Activated CD4-positive, alpha-beta T cell treated with anti-CD3 and anti-CD28 coated beads for 48 hours (primary cell): ENCODE measurements around the gene KCNJ6.
"Not testable (repeated sequence)": the region's sequence is repeated elsewhere in the genome, so short reads cannot be mapped to it uniquely, and the experiment has no call there.

Source experiments
- DNase-seq: peaks from one replicate; pipeline ENCODE4 v3.0.0-alpha.2; 2020

KCNJ6 gene, protein sequence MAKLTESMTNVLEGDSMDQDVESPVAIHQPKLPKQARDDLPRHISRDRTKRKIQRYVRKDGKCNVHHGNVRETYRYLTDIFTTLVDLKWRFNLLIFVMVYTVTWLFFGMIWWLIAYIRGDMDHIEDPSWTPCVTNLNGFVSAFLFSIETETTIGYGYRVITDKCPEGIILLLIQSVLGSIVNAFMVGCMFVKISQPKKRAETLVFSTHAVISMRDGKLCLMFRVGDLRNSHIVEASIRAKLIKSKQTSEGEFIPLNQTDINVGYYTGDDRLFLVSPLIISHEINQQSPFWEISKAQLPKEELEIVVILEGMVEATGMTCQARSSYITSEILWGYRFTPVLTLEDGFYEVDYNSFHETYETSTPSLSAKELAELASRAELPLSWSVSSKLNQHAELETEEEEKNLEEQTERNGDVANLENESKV

DNA sequence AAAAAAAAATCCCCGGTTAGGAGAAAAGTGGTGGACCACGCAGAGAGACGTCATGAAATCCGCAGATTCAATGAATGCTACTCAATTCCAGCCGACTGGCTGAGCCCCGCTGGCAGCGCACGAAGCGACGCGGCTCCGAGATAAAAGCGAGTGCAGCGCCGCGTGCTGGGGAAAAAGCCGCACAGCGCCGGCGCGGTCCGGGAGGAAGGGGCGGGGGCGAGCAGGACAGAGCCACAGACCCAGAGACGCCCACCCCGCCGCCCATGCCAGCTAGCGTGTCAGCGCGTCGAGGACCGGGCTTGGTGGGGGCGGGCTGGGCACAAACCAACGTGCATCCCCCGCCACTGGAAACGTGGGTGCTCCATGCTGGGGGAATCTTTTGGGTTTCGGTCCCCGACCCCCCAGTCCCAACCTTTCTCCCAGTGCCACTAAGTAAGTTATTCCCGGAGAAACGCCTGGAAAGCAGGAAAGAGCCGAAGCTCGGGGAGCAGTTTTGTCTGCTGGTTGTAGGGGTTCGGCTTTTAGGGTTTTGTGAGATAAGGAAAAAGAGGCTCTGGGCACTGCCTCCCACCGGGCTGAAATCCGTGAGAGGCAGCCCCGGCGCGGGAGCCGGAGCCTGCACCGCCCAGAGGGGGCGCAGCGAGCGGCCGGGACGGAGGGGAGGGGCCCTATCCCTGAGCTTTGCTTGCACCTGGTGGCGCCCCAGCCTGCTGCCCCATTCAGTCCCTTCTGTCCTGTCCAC is at the start of gene KCNJ6:
Gene KCNJ6 (minus strand): TSS at position 148 of the 742 bp plus-strand sequence. CDS start 75,775 bp downstream, outside the sequence.
- DNase-seq, result peak; percentile 35

DNA sequence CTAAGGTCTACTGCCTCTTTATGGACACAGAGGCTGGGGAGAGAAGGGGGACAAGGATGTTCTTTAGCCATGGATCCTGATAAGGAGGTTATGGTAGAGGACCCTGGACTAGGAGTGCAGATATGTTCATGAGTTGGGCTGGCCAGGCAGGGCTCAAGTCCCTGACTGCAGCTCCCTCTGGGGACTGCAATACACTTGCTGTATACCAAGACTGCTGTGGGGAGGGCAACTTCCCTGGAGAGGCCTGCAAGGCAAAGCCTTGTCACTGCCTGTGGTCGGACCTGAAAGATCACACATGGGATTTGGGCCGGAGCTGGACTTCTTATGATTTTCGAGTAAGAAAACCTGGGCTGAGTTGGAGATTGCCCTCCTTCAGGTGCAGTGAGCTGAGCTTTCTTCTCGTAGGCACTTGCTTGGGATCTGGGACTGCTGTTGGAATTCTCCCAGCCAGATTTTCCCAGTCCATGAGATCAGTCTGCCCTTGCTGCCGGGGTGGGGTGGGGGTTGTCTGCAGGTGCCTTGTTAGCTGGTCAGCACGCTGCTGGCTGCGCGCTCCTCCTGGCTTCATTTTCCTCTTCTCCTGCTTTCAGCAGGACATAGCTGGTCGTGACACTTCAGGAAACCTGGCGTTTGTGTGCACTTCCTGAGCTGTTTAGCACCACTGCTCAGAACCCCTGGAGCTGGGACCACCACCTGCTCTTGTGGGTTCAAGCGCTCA is 49.0 kb upstream of the KCNJ6 start:
- no peak for DNase-seq

DNA sequence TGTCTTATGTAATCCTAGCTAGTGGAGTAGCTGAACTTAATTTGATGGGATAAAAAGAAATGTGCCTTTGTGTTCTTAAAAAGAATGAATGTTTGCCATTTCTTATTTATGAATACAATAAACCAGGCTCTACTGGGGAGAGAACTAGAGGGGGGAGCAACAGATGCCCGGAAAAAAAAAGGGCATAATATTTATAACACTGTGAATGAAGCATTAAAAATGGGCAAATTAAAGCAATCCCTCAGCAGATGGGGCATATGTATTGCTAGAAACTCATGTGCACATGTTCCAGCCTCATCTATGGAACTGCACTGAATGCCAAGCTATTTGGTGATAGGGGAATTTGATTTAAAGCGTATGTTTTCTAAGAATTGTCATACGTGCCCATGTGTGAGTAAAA is 42.3 kb upstream of the KCNJ6 start:
- no peak for DNase-seq

DNA sequence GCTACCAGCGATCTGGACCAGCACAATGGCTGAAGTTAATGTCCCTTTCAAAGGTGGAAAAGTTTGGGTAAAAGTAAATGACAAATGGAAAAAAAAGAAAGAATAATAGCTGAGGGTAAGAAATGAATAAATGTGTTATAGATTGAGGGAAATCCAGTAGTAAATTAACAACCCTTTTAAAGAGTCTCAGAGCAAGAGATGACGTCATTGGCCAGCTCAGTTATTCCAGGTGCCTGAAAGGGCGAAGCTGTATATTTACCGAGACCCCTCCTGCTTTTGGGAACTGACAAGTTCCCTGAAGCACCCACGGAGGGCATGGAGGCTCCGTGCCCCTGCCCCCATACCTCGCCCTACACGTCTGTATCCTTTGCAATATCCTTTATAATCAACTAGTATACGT is 40.5 kb upstream of the KCNJ6 start:
- no peak for DNase-seq

DNA sequence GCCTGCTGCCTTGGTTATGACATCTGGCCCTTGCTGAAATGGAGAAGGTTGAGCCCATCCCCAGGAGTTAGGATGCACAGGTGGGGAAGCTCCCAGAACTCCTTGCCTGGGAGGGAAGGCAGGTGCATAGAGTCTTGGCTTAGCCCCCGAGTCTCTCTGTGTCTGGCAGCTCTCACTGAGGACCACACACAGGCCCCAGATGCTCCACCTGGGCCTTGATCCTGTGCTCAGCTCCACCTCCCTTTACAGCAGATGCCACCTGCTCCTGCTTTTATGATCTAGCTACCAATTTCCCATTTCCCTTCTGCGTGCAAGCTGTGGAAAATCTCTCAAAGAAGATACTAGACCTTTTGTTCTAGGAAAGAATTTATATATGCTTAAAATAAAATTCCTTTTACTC is 28.8 kb upstream of the KCNJ6 start:
- DNase-seq, result no peak

DNA sequence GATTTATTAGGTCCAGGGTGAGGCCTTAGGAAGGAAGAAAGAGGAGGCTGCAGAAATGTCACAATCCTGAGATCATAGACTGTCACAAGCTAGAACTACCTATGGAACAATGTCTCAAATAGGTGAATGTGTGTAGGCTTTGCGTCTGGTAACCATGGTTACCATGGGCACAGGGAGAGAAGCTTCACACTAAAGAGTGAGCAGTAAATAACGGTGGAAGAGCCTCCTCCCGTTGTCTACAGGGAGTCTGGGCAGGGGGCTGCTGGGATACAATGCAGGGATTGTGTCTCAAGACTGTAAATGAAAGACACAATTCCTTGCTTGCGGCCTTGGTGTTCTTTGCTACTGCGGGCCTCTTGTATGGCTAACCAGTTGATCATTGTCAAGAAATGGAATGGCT is 28.2 kb upstream of the KCNJ6 start:
- no peak for DNase-seq

DNA sequence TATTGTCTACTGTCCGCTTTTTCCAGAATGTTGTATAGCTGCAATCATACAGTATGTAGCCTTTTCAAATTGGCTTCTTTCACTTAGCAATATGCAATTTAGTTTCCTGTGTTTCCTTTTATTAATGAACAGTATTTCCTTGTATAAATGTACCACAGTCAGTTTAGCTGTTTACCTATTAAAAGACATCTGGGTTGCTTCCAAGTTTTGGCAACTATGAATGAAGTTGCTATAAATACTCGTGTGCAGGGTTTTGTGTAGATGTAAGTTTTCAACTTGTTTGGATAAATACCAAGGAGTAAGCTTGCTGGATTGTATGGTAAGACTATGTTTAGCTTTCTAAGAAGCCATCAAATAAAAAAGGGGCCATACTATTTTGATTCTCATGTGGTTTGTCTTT is 24.4 kb upstream of the KCNJ6 start:
- no peak for DNase-seq

DNA sequence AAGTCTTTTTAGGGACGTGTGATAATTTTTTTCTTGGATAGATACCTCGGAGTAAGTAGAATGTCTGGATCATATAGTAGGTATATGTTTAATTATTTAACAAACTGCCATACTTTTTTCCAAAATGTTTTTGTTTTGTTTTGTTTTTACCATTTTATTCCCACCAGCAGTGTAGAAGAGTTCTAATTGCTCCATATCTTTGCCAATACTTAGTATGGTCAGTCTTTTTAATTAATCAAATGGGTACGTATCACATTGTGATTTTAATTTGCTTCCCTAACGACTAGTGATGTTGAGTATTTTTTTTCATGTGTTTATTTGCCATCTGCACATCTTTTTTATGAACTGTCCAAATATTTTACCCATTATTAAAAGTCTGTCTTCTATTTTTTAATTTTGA is 23.6 kb upstream of the KCNJ6 start:
- DNase-seq, result no peak

DNA sequence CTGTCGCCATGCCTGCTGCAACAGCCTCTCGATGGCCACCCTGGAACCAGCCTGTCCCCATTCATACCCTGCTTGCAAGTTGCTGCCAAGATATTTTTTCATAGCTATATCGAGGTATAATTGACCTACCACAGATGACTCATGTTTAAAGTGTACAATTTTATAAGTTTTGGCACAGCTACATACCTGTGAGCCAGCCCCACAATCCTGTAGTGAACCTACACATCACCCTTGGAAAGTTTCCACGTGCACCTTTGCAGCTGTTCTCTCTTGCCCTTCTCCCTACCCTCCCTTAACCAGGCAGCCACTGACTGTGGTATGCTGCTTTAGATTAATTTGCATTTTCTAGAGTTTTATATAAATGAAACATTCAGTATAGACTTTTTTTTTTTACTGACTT is 23.0 kb upstream of the KCNJ6 start:
- no peak for DNase-seq

DNA sequence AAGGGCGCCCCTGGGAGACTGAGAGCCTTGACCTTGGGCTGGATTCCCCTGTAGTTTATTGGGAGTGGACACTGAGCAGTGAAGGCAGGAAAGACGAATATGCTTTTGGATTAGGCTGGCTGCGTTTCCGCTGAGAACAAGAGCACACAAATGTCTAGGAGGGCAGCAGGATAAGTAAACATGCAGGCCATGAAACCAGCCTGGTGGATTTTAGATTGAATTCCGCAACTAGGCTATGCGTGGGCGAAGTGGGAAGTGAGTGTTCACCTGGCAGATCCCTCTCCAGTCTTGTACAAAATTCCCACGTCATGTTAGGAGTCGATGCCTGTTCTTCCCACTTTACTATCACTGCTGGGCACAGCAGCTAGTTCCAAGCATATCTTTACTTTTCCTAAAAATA is 21.4 kb upstream of the KCNJ6 start:
- DNase-seq, result no peak

DNA sequence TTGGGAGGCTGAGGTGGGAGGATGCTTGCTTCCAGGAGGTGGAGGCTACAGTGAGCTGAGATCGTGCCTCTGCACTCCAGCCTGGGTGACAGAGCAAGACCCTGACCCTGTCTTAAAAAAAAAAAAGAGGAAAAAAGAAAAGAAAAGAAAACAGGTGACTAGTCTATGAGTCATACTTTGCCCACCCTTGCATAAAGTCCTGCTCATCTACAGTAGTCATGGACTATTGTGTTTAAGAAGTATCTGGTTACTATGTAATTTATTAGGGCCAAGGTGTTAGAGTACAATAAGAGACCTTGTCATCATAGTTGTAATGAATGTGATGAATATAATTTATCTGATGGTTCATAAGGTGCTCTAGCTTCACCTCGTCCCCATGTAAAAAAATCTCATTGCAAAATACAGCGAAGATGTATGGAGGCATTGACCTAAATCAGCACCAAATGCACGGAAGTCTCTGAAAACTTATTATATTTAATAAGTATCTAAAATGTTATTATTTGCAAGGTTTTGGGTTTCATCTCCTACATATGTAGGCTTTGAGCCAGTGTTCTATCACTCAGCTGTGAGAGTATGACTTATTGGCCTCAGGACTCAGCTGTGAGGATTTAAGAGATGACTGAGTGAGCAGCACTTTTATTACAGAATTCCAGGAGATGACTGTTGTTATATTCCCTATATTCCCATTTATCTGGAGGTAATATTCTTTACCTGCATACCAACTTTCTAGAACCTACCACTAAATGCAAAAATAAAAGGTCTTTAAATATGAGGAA is 19.9 kb upstream of the KCNJ6 start:
- DNase-seq, result no peak

DNA sequence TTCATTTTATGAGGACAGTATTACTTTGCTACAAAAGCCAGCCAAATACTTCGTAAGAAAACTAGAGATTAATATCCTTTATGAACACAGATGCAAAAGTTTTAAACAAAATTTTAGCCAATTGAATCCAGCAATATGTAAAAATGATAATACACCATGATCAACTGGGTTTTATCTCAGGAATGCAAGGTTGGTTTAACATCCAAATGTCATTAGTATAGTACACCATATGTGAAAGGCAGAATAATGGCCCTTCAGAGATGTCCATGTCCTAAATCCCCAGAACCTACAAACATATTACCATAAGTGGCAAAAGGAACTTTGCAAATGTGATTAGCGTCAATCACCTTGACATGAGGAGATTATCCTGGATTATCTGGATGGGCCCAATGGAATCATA is 16.7 kb upstream of the KCNJ6 start:
- DNase-seq, result no peak

DNA sequence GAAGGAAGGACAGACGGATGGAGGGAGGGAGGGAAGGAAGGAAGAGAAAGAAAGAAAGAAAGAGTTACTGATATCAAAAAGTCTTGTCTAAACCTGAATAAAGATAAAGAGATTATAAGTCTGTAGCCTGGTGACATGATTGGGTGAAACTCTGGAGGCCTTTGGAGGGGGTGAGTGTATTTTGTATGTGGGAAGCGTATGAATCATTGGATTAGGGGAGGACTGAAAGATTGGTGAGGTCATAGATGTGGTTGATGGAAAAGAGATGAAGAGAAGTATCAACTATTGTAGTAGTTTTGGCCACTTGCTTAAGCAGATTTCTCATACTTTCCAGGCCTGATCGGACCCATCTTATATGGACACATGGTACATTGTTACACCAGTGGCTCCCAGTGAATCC is 11.5 kb upstream of the KCNJ6 start:
- no peak for DNase-seq

DNA sequence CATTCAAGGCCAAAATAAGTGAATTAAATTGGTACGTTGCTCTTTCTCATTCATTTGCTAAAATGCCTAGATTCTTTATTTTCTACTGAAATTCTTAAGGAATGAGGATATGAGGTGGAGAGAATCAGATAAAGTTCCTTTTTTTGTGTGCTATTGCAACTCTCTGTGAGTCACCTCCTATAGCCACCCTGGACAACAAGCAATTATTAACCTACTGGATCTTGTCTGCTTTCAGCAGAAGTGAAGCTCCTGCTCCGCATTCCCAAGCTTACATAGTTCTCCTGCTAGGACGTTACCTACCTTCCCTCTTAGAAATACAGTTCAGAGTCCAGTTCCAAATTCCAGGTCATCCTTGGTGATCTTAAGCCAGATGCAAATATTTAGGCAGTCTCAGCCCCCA is 4.8 kb upstream of the KCNJ6 start:
- no peak for DNase-seq

DNA sequence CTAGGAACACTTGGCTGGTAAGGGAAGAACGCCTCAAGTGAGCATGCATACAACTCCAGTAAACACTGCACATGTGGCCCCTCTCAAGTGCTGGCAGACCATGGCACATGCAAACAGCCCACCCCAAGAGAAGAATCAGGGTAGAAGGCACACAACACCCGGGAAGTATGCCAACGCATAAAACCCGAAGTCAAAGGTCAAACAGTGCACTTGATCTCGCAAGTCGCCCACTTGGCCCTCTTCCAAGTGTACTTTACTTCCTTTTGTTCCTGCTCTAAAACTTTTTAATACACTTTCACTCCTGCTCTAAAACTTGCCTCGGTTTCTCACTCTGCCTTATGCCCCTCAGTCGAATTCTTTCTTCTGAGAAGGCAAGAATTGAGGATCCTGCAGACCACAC is 4.0 kb upstream of the KCNJ6 start:
- not testable (repeated sequence) for DNase-seq

DNA sequence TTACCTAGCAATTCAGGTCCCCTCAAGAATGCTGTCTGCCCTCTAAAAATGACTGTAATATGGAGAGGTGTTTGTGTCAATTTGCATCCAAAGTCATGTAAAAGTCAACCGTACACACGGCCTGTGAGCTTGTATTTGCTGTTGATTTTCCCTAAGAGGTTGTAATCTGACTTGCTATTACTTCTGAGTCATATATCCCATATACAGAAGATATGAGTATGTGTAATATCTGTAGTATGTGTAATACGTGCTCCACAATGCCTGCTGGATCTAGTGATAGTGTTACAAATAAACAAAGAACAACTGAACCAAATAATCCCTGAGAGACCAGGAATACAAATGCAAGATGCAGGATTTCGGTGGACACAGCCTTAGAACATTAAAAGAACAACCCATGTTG is 1.4 kb upstream of the KCNJ6 start:
- no peak for DNase-seq

DNA sequence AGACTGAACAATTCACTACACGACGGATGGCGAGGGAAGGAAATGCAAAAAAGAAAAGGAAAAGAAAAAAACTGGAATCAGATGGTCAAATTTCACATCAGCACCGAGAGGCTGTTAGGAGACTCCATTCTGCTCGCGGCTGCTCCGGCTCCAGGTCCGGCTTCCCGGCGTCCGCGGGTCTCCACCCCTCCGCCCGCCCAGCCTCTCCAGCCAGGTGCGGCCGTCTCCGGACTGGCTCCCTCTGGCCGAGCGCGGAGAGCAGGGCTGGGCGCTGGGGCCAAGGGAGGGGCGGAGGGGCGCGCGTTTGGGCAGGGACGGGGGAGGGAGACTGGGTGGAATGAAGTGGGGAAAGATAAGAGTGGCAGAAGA is 332 bp downstream of the KCNJ6 start:
- no peak for DNase-seq

DNA sequence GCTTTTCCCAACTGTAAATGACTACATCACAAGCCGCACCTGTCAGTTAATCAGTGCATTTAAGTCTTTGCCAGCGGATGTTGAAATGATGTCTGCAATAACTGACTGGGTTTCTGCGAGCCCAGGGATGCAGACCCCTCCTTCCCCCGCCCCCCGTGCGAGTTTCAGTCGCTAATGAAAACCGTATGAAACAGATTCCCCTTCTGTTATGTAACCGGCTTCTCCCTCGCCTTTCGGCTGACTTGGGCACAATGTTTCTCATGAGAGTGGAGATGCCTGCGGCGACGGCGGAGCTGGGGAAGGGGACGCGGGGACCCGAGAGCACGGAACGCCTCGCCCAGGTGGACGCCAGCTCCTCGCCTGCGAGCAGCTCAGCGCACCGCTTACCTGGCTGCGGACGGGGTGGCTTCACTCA is 753 bp downstream of the KCNJ6 start:
- no peak for DNase-seq

DNA sequence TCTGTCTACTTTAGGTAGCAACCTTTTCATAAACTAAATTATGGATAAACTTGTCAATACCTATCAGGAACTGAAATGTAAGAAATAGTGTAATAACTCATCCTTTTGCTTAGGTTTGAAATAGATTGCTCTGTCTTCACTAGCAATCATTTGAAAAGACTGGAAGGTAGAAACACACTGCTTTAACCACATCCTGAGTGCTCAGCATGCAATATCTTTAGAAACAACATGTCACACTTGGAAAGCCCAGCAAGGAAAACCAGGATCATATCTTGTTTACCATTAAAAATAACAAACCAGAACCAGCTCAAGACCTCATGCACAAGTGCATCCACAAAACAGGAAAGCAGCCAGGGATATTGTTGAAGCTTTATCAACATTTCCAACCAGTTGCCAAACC is 3.6 kb downstream of the KCNJ6 start:
- no peak for DNase-seq

DNA sequence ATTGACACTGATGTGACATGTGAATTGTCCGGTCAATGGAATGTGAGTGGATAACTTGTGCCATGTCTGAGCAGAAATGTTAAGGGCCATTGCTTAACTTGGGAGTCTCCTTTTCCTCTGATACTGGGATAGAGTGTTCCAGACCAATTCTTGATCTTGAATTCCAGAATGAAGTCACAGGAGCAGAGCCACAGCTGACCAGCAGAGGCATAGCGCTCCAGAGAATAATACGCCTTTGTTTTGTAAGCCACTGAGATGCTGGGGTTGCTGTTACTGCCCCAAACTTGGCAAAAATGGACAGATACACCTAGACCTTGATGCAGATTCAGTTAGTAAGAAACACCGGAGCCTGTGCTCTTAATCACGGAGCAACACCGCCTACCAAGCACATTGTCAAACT is 6.3 kb downstream of the KCNJ6 start:
- no peak for DNase-seq

DNA sequence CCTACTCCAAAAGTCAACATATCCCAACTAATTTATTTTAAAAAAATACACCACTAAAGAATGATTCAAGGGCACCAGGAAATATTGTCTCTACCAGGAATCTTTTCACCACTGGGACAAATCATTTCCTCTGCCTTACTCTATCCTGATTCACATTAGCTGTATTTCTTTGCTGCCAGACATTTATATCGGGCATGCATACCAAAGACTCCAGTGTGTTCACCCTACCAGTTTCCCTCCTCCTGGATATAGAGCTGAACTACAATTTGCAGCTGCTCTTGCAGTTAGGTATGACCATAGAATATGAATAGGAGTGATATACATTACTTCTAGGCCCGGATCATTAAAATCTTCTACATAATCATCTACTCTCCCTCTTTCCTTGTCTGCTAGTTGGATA is 7.6 kb downstream of the KCNJ6 start:
- no peak for DNase-seq

DNA sequence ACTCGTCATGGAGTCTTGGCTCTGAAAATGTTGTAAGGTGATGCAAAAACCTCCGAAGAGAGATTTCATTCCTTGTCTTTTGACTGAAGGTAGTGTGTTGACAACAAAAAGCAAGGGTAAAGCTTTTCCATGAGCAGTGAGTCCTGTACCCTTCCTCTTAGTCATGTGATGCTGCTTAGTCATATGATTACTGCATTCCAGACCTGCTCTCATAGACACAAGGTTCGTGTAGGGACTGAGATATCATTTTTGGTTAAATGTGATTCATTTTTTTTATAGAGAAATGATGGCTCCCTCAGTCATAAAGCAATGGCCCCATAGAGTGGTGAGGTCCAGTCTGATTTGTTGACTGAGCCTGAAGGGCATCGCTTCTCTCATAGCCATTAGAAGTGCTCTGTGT is 9.2 kb downstream of the KCNJ6 start:
- DNase-seq, result no peak

DNA sequence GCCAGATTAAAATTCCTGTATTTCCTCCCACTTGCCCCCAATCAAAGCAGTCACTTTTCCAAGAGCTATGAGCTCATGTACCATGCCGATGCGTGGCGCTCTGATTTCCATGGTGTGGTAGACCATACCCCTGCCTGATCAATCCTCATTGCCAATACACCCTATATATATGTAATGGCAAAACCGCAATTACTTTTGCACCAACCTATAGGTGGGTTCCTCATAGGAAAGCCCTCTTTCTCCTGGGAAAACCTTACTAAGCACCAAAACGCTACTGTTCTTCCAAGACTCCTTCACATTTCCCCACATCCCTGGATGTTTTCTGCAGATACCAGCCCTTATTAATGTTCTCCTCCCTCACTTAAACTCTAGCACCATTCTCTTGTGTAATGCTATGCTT is 11.0 kb downstream of the KCNJ6 start:
- DNase-seq, result no peak
